Tibial nerve (tissue), 4 donors: ENCODE measurements around the gene CELSR1.

Experiments
- EP300 ChIP-seq, 2 donors: sonication (generic); formaldehyde crosslinking; IDR thresholded peaks; one replicate each; pipeline ENCODE4 v1.6.1; 2017; ENCODE audit warnings: antibody characterized with exemption in 2 of 2, mild to moderate bottlenecking in 1 of 2
- POLR2A ChIP-seq, 2 donors: fragments of 450-650 bp; IDR thresholded peaks; one replicate each; pipeline ENCODE4 v1.6.1; 2017; ENCODE audit warnings: antibody characterized with exemption in 2 of 2, mild to moderate bottlenecking in 2 of 2, moderate library complexity in 2 of 2
- TF ChIP-seq, protein P1 (sequence below), 5 experiments: fragments of 200-600 bp in 3 of 5; fragments of 450-650 bp in 2 of 5; sonication (generic) in 3 of 5; IDR thresholded peaks; one replicate each; pipeline ENCODE4 v1.5.1; 2016 to 2019; ENCODE audit warnings: antibody characterized with exemption in 5 of 5, mild to moderate bottlenecking in 3 of 5, moderate library complexity in 2 of 5

DNA sequence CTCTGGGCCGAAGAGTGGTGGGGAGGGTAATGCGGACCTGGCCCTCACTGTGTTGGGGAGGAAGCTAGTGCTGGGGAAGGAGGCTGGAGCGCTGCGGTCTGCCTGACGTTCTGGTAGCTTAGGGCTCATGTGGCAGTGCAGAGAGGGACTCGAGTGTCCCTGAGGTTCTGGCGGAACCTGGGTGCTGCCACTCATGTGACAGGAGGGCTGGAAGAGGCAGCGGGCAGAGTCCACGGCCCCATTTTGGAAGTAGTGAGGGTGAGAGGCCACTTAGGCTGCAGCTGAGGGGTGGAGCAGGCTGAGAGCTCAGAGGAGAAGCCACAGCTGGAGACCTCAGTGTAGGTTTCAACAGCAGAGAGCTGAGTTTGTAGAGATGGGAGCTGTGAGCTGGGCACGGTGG, 218.1 kb downstream of the CELSR1 start:
- TF ChIP-seq, protein P1, sequence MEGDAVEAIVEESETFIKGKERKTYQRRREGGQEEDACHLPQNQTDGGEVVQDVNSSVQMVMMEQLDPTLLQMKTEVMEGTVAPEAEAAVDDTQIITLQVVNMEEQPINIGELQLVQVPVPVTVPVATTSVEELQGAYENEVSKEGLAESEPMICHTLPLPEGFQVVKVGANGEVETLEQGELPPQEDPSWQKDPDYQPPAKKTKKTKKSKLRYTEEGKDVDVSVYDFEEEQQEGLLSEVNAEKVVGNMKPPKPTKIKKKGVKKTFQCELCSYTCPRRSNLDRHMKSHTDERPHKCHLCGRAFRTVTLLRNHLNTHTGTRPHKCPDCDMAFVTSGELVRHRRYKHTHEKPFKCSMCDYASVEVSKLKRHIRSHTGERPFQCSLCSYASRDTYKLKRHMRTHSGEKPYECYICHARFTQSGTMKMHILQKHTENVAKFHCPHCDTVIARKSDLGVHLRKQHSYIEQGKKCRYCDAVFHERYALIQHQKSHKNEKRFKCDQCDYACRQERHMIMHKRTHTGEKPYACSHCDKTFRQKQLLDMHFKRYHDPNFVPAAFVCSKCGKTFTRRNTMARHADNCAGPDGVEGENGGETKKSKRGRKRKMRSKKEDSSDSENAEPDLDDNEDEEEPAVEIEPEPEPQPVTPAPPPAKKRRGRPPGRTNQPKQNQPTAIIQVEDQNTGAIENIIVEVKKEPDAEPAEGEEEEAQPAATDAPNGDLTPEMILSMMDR (IDR thresholded peaks at IDR 0.05), result no peak
- TF ChIP-seq EP300 (IDR thresholded peaks at IDR 0.05), result no peak
- TF ChIP-seq POLR2A (IDR thresholded peaks at IDR 0.05), result no peak
